GM19099 (cell line): ENCODE measurements around the gene HBS1L.

Source experiments
- POLR2A ChIP-seq: IDR thresholded peaks from 3 replicates; pipeline ENCODE4 v1.6.1; 2011; ENCODE audit warnings: low read depth; ENCODE audit not compliant: insufficient read length; ENCODE audit errors: extremely low read depth

Gene HBS1L

GRCh38 chr6:135056632-135057031, 2.0 kb upstream of the HBS1L start:
- no peak for TF ChIP-seq POLR2A

GRCh38 chr6:135054226-135054568, 425 bp downstream of the HBS1L start:
- TF ChIP-seq POLR2A: no peak

GRCh38 chr6:135053406-135053805, 1.2 kb downstream of the HBS1L start:
- no peak for TF ChIP-seq POLR2A

- no peak for TF ChIP-seq POLR2A
Measured at GRCh38 chr6:135052939-135053338, 1.7 kb downstream of the HBS1L start.

GRCh38 chr6:135048915-135049314, 5.7 kb downstream of the HBS1L start:
- no peak for TF ChIP-seq POLR2A

GRCh38 chr6:135047336-135047735, 7.3 kb downstream of the HBS1L start:
- TF ChIP-seq POLR2A: no peak

- no peak for TF ChIP-seq POLR2A
Measured at GRCh38 chr6:135046912-135047311, 7.7 kb downstream of the HBS1L start.

- TF ChIP-seq POLR2A: no peak
Measured at GRCh38 chr6:135044639-135045038, 10.0 kb downstream of the HBS1L start.

GRCh38 chr6:135043846-135044245, 10.8 kb downstream of the HBS1L start:
- TF ChIP-seq POLR2A: no peak

GRCh38 chr6:135043364-135043763, 11.3 kb downstream of the HBS1L start:
- no peak for TF ChIP-seq POLR2A

GRCh38 chr6:135038335-135038734, 16.3 kb downstream of the HBS1L start:
- TF ChIP-seq POLR2A: no peak

- TF ChIP-seq POLR2A: no peak
Measured at GRCh38 chr6:135037541-135037940, 17.1 kb downstream of the HBS1L start.

GRCh38 chr6:135036731-135037420, 17.7 kb downstream of the HBS1L start:
- TF ChIP-seq POLR2A: no peak

GRCh38 chr6:135033238-135033637, 21.4 kb downstream of the HBS1L start:
- TF ChIP-seq POLR2A: no peak

GRCh38 chr6:135030532-135031178, 24.0 kb downstream of the HBS1L start:
- no peak for TF ChIP-seq POLR2A

- no peak for TF ChIP-seq POLR2A
Measured at GRCh38 chr6:135030056-135030473, 24.6 kb downstream of the HBS1L start.

GRCh38 chr6:135025775-135026174, 28.8 kb downstream of the HBS1L start:
- no peak for TF ChIP-seq POLR2A

GRCh38 chr6:135025175-135025574, 29.4 kb downstream of the HBS1L start:
- TF ChIP-seq POLR2A: no peak
